CD4-positive, alpha-beta T cell treated with Interleukin-10 for 1 hour (primary cell): ENCODE results near the gene ROR2.
A peak's percentile ranks its signal among the peaks of the same experiment; 100 is the strongest.
"Not testable (repeated sequence)": the region's sequence is repeated elsewhere in the genome, so short reads cannot be mapped to it uniquely, and the experiment has no call there.

Source experiments
- DNase-seq: peaks from one replicate; pipeline ENCODE4 v3.0.0-alpha.2; 2020

Gene ROR2

DNA sequence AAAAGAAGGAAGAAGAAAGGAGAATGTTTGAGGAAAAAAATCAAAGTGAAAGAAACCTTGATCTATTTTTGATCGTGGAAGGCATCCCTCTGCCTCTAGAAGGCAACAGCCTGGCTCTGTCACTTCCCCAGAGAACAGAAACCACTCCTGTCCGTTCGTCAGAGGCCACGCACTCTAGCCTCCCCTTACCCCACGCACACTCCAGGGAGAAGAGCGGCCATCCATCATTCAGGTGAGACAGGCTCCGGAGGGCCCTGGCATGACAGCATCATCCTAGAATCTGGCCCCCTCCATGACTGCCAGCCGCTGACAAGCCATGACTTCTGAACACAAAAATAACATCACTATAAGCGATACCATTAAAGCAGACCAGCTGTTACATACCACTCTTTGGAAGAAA, 135.8 kb downstream of the ROR2 start:
- no peak for DNase-seq

GRCh38 chr9:91813176-91813795, 136.7 kb downstream of the ROR2 start:
- no peak for DNase-seq

DNA sequence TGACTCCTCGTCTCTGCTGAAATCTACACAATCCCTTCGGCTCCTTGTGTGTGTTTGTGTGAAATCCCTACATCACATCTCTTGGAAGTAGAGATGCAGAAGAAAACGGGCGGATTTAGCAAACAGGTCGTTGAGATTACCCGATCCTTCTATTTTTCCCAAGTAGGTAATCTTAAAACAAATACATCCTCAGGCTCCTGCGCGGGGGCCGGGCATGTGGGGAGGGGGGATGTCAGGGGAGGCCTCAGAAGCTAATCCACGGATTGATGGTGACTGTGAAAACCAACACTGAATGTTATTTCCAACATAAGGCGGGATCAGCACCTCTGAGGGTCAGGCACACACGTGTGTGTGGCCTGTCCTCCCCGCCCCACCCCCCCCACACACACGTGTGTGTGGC, 137.8 kb downstream of the ROR2 start:
- no peak for DNase-seq

DNA sequence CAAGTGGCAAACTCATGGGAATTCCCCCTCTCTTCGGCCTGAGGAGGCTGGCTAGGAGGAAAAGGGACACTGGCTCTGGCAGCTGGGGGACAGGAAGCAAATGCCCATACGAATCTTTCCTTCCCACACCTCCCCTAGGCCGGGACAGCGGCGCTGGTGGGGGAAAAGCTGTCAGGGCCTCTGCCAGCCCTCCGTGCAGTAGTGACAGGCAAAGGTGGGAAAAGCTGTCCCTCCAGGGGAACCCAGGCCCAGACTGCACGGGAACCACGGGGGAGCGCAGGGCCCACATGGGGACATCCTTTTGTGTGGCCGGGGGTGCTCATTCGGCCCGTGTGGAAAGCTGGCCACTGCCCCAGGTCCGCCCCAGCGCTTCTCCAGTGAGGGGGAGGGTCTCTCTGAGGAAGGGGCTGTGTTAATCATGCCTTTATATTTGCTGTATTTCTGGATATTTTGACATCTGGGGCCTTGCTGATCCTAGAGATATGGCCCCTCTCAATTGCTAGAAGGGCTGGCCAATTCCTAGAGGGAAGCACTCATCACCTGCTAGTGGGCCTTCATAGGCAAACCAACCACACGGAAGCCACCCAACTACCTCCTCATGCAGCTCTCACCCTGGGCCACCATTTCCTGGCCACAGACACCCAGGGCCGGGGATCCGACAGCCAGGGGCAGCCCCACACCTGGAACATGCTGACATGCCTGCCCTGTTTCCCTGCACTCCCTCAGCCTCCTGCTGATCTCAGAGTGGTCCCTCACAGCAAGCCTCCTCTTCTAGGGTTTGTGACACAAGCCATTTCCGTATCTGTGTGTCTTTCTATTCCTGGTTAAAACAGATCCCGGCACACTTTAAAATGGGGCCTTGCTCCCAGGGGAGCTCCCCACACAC, 138.8 kb downstream of the ROR2 start:
- no peak for DNase-seq

- DNase-seq: no peak
Observed at GRCh38 chr9:91810286-91810905, 139.6 kb downstream of the ROR2 start.

DNA sequence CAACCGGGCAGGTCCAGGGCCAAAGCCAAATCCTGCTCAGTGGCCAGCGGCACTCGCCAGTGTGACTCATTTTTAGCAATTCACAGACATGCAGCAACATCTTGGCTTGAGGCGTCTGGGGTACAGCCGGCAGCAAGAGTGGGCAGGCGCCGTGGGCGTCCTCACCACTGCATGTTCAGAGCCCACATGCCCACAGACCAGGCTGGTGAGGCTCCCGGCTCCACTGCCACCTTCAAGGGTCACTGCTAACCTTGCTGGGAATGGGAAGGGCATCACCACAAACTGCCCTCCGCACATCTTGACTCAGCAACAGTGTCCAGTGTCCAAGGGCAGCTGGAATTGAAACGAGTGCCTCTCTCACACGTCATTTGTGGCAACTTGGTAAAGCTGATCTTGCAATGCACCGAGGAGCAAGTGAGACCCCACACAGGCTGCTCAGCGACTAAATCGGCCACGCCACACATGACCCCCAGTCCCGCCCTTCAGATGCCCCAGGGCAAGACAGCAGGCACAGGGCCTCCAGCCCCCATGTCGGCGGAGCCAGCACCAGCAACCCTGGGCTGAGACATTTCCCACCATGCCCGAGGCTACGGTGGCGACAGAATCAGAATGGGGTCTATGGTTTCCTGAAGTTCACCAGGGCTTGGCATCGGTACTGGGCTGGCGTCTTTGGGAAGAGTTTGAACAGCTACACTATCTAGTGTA, 140.3 kb downstream of the ROR2 start:
- DNase-seq: no peak

- DNase-seq: no peak
Observed at GRCh38 chr9:91807643-91808246, 142.3 kb downstream of the ROR2 start.

DNA sequence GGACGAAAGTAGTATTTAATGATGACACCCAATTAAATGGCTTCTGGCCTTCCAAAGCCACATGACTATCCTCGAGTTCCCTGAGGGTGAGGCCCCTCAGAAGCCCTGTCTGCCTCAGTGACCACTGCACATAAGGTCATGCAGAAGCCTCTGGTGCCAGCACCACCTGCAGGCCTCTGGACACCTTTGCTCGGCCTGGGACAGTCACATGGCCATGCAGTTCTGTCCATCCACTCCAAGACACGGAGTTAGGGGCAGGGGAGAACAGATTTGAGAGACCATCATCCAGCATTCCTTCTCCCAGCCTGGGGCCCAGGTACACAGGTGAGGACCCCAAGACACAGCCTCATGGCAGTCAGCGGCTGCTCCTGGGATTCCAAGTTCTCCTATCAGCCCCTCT, 145.0 kb downstream of the ROR2 start:
- DNase-seq: no peak

GRCh38 chr9:91803970-91804752, 145.9 kb downstream of the ROR2 start:
- no peak for DNase-seq

- no peak for DNase-seq
Observed at GRCh38 chr9:91803151-91803940, 146.7 kb downstream of the ROR2 start.

DNA sequence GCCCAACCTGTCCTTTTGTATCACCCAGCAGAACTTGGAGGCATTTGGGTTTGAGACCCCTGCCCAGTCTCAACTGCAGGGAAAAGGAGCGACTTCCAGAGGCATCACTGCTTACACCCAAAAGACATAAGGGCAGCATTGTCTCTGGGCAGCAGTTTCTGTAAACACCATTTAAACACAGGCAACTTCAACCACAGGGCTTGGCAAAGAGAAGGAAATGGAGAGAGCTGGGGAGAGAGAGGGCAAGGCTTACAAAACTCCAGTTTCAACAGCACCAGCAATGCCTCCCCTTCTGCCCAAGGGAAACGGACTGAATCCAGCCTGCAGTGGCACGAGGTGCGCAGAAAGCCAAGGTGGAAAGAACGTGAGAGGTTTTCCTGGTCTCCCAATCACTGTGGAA, 147.6 kb downstream of the ROR2 start:
- DNase-seq: no peak

DNA sequence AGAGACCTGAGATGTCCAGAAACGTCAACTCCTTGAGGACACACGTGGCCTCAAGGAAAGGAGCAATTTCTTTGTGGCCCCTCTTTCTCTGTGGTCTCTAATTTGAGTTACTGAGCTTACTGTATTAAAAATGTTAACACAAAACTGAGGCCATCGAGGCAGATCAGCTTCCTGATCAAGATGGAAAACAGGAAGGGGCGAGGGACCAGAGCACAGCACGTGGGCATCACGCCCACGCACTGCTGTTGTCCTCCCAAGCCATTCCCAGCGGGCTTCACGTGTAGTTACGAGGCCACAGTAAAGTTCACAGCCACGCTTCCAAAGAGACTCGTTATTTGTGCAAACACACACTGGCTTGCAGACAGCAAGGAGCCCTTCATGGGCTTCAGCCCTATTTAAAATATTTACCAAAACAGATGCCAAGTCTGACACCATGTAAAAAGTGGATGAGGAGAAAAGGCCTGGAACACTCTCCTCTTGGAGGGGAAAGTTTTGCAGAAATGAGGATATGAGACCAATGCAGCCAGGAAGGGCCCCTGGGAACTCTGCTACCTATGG, 149.5 kb downstream of the ROR2 start:
- DNase-seq: no peak

DNA sequence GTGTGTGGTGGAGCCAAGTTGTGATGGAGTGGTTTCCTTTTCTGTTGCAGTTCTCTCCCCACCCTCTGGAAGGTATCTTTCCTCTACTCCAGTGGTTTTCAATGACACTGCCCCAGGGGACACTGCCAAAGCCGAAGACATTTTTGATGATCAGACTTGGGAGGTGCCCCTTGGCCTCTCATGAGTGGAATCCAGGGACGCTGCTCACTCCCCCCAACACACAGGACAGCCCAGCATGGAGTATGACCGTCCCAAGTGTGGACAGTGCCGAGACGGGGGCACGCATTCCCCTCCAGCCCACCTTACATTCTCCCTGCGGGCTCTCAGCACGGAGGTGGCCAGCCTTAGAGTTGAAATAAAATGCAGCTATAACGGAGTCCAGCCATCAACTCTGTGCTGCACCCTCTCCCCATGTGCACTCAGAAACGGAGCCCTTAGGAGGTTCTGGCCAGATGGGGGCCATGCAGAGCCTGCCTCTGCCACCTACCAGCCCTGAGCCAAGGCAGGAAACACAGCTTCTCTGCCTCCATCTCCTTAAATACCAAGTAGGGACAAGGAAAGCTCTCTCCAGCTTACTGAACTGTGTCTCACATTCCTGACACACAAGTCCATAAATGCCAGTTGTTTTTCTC, 150.8 kb downstream of the ROR2 start:
- no peak for DNase-seq

- peak; percentile 80 for DNase-seq
Observed at GRCh38 chr9:91798273-91799112, 151.5 kb downstream of the ROR2 start.

GRCh38 chr9:91797517-91797916, 152.5 kb downstream of the ROR2 start:
- peak; percentile 36 for DNase-seq

DNA sequence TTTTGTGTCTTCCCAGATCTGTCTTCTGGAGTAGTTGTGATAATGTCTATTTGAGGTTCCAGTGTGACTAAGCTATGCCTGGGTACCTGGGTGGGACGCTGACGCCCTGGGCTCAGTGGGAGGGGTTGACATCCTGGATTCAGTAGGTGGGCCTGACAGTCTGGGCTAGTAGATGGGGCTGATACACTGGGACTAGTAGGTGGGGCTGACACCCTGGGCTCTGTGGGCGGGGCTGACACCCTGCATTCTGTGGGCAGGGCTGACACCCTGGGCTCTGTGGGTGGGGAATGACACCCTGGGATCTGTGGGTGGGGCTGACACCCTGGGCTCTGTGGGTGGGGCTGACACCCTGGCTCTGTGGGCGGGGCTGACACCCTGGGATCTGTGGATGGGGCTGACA, 153.5 kb downstream of the ROR2 start:
- DNase-seq: peak; percentile 62

GRCh38 chr9:91795598-91796241, 154.3 kb downstream of the ROR2 start:
- DNase-seq: no peak

GRCh38 chr9:91793371-91793770, 156.7 kb downstream of the ROR2 start:
- DNase-seq: not testable (repeated sequence)

- DNase-seq: no peak
Observed at GRCh38 chr9:91790917-91791316, 159.1 kb downstream of the ROR2 start.
